Activated CD4-positive, alpha-beta memory T cell treated with anti-CD3 and anti-CD28 coated beads, Interleukin-2, amount 10 ng/mL, durations not matched to agents 7 days and 5 days (primary cell): ENCODE results near the gene PSMB3. TPM values are rescaled to one million over a fixed set of nuclear protein-coding genes. Genes with fewer than 3 reads are reported as not detected.
"Not testable (repeated sequence)": the region's sequence is repeated elsewhere in the genome, so short reads cannot be mapped to it uniquely, and the experiment has no call there.

ENCODE experiments used
- CTCF ChIA-PET: fragments of 350-600 bp; sonication (Branson Sonifier 250); formaldehyde crosslinking; loops from one replicate; lab custom pipeline; 2021; ENCODE audit warnings: antibody characterized with exemption, inconsistent platforms; lab: Charles Lee
- POLR2A ChIA-PET: fragments of 350-600 bp; sonication (Branson Sonifier 250); formaldehyde crosslinking; loops from one replicate; lab custom pipeline; 2021; ENCODE audit warnings: antibody characterized with exemption; lab: Charles Lee
- DNase-seq: peaks from one replicate; pipeline ENCODE4 v3.0.0-alpha.2; 2020
- H3K27ac Mint-ChIP-seq: one replicate; pipeline ENCODE4 v1.8.0; 2021; ENCODE audit warnings: mild to moderate bottlenecking, mixed read lengths
- H3K27me3 Mint-ChIP-seq: one replicate; pipeline ENCODE4 v1.8.0; 2021; ENCODE audit warnings: mixed read lengths
- H3K36me3 Mint-ChIP-seq: one replicate; pipeline ENCODE4 v1.8.0; 2021; ENCODE audit warnings: low read depth, mixed read lengths
- H3K4me1 Mint-ChIP-seq: one replicate; pipeline ENCODE4 v1.8.0; 2021; ENCODE audit warnings: mixed read lengths
- H3K4me3 Mint-ChIP-seq: one replicate; pipeline ENCODE4 v1.8.0; 2021; ENCODE audit warnings: mild to moderate bottlenecking, mixed read lengths
- H3K9me3 Mint-ChIP-seq: one replicate; pipeline ENCODE4 v1.8.0; 2021; ENCODE audit warnings: mixed read lengths
- total RNA-seq, 2 experiments: library from RNA; stranded (reverse); gene quantifications; one replicate each; pipeline ENCODE4 v1.2.3, GENCODE V29; 2021

PSMB3 gene
- total RNA-seq, 2 experiments from 2014 or later = 241 to 242 TPM

GRCh38 chr17:38719289-38719942 lies 33.1 kb upstream of the PSMB3 start:
- DNase-seq = no peak
- CTCF ChIA-PET = interaction anchor here (0.9 to 1.8 kb wide), 4 partner anchors 9 to 42 kb away, joined by 4 to 16 read pairs (median 8); no protein-coding TSS in a partner anchor
- no peaks in the 10 kb centered on the region for H3K27me3 Mint-ChIP-seq
- peak overlapping the region; percentile 35 for H3K27ac Mint-ChIP-seq
- POLR2A ChIA-PET = interaction anchor here (4.6 to 16.6 kb wide), 2 partner anchors 9 to 15 kb away, joined by 42 to 419 read pairs; partner anchors contain the start of gene MLLT6
- no peak overlapping the region for H3K4me3 Mint-ChIP-seq
- H3K4me1 Mint-ChIP-seq = peaks cover 20% of the 10 kb centered on the region
- no peaks in the 10 kb centered on the region for H3K9me3 Mint-ChIP-seq
- H3K36me3 Mint-ChIP-seq = peaks cover 62% of the 10 kb centered on the region

GRCh38 chr17:38719943-38720641 lies 32.4 kb upstream of the PSMB3 start:
- H3K9me3 Mint-ChIP-seq = no peaks in the 10 kb centered on the region
- H3K4me1 Mint-ChIP-seq = peaks cover 18% of the 10 kb centered on the region
- H3K27me3 Mint-ChIP-seq = no peaks in the 10 kb centered on the region
- ChIA-PET CTCF (interaction anchor here (0.9 kb wide), 1 partner anchor 9 kb away, joined by 4 read pairs; no protein-coding TSS in a partner anchor), POLR2A (interaction anchor here (16.6 kb wide), 1 partner anchor 15 kb away, joined by 419 read pairs; the partner anchor contains the start of gene MLLT6)
- no peak overlapping the region for H3K27ac Mint-ChIP-seq
- peaks cover 60% of the 10 kb centered on the region for H3K36me3 Mint-ChIP-seq
- no peak overlapping the region for H3K4me3 Mint-ChIP-seq
- DNase-seq = no peak

GRCh38 chr17:38720941-38721340 lies 31.6 kb upstream of the PSMB3 start:
- Mint-ChIP-seq H3K4me1 (peaks cover 20% of the 10 kb centered on the region), H3K4me3 (no peak overlapping the region), H3K27ac (no peak overlapping the region), H3K36me3 (peaks cover 53% of the 10 kb centered on the region), H3K9me3 (no peaks in the 10 kb centered on the region), H3K27me3 (no peaks in the 10 kb centered on the region)
- no peak for DNase-seq
- POLR2A ChIA-PET = interaction anchor here (16.6 kb wide), 1 partner anchor 16 kb away, joined by 419 read pairs; the partner anchor contains the start of gene MLLT6
- CTCF ChIA-PET = no interaction called here

GRCh38 chr17:38721802-38722201 lies 30.7 kb upstream of the PSMB3 start:
- H3K27ac Mint-ChIP-seq = no peak overlapping the region
- ChIA-PET CTCF (interaction anchor here (0.6 to 1.5 kb wide), 2 partner anchors 14 to 34 kb away, joined by 3 read pairs; no protein-coding TSS in a partner anchor), POLR2A (interaction anchor here (2.2 to 16.6 kb wide), 2 partner anchors 14 to 17 kb away, joined by 8 to 419 read pairs; partner anchors contain the start of gene MLLT6)
- H3K36me3 Mint-ChIP-seq = peaks cover 52% of the 10 kb centered on the region
- no peak for DNase-seq
- H3K4me3 Mint-ChIP-seq = no peak overlapping the region
- H3K27me3 Mint-ChIP-seq = no peaks in the 10 kb centered on the region
- H3K4me1 Mint-ChIP-seq = peaks cover 26% of the 10 kb centered on the region
- H3K9me3 Mint-ChIP-seq = no peaks in the 10 kb centered on the region

GRCh38 chr17:38724337-38724988 lies 28.1 kb upstream of the PSMB3 start:
- DNase-seq = no peak
- CTCF ChIA-PET = interaction anchor here (1.8 kb wide), 1 partner anchor 10 kb away, joined by 7 read pairs; no protein-coding TSS in a partner anchor
- Mint-ChIP-seq H3K27me3 (no peaks in the 10 kb centered on the region), H3K27ac (peak overlapping the region; percentile 14), H3K36me3 (peaks cover 54% of the 10 kb centered on the region), H3K4me3 (no peak overlapping the region), H3K4me1 (peaks cover 51% of the 10 kb centered on the region), H3K9me3 (no peaks in the 10 kb centered on the region)
- POLR2A ChIA-PET = interaction anchor here (16.6 kb wide), 1 partner anchor 20 kb away, joined by 419 read pairs; the partner anchor contains the start of gene MLLT6

- H3K27ac Mint-ChIP-seq = peak overlapping the region; percentile 24
- no peak for DNase-seq
- CTCF ChIA-PET = no interaction called here
- H3K4me1 Mint-ChIP-seq = peaks cover 52% of the 10 kb centered on the region
- no peaks in the 10 kb centered on the region for H3K27me3 Mint-ChIP-seq
- H3K36me3 Mint-ChIP-seq = peaks cover 52% of the 10 kb centered on the region
- H3K4me3 Mint-ChIP-seq = no peak overlapping the region
- no peaks in the 10 kb centered on the region for H3K9me3 Mint-ChIP-seq
- POLR2A ChIA-PET = interaction anchor here (16.6 kb wide), 1 partner anchor 20 kb away, joined by 419 read pairs; the partner anchor contains the start of gene MLLT6
These were observed 27.5 kb upstream of the PSMB3 start for GRCh38 chr17:38725066-38725465.

GRCh38 chr17:38726145-38726544 lies 26.4 kb upstream of the PSMB3 start:
- H3K27ac Mint-ChIP-seq = peak overlapping the region; percentile 70

GRCh38 chr17:38727736-38728135 lies 24.8 kb upstream of the PSMB3 start:
- H3K27ac Mint-ChIP-seq = peak overlapping the region; percentile 100
- no peaks in the 10 kb centered on the region for H3K27me3 Mint-ChIP-seq
- peak overlapping the region; percentile 73 for H3K4me3 Mint-ChIP-seq
- peaks cover 47% of the 10 kb centered on the region for H3K36me3 Mint-ChIP-seq
- H3K9me3 Mint-ChIP-seq = no peaks in the 10 kb centered on the region
- ChIA-PET POLR2A (interaction anchor here (0.6 to 16.6 kb wide), 17 partner anchors 10 to 472 kb away, joined by 3 to 419 read pairs (median 6); partner anchors contain the start of genes CWC25, EPOP, LASP1 and MLLT6), CTCF (interaction anchor here (0.6 to 3.5 kb wide), 11 partner anchors 8 to 472 kb away, joined by 3 to 16 read pairs (median 4); partner anchors contain the start of genes EPOP and LASP1)
- peaks cover 69% of the 10 kb centered on the region for H3K4me1 Mint-ChIP-seq
- peak; percentile 78 for DNase-seq

More at GRCh38 chr17:38726145-38726544, 26.4 kb upstream of the PSMB3 start:
- not testable (repeated sequence) for H3K27me3 Mint-ChIP-seq, H3K4me3 Mint-ChIP-seq, DNase-seq, H3K9me3 Mint-ChIP-seq
- Mint-ChIP-seq H3K36me3 (peaks cover 44% of the 10 kb centered on the region), H3K4me1 (peaks cover 57% of the 10 kb centered on the region)
- CTCF ChIA-PET = interaction anchor here (1.6 to 3.5 kb wide), 2 partner anchors 11 to 19 kb away, joined by 3 to 14 read pairs; no protein-coding TSS in a partner anchor
- POLR2A ChIA-PET = interaction anchor here (2.6 to 16.6 kb wide), 3 partner anchors 9 to 128 kb away, joined by 11 to 419 read pairs (median 42); partner anchors contain the start of genes MLLT6 and RPL23

- DNase-seq = peak; percentile 81
- H3K4me3 Mint-ChIP-seq = peak overlapping the region; percentile 73
- H3K36me3 Mint-ChIP-seq = peaks cover 46% of the 10 kb centered on the region
- H3K4me1 Mint-ChIP-seq = peaks cover 74% of the 10 kb centered on the region
- ChIA-PET CTCF (interaction anchor here (0.6 to 3.5 kb wide), 15 partner anchors 10 to 471 kb away, joined by 3 to 16 read pairs (median 5); partner anchors contain the start of genes EPOP, LASP1 and MLLT6), POLR2A (interaction anchor here (0.6 to 16.6 kb wide), 21 partner anchors 9 to 472 kb away, joined by 3 to 419 read pairs (median 5); partner anchors contain the start of genes CWC25, EPOP, LASP1 and MLLT6)
- H3K27me3 Mint-ChIP-seq = no peaks in the 10 kb centered on the region
- peak overlapping the region; percentile 100 for H3K27ac Mint-ChIP-seq
- no peaks in the 10 kb centered on the region for H3K9me3 Mint-ChIP-seq
These were observed 24.2 kb upstream of the PSMB3 start for GRCh38 chr17:38728290-38728831.

- peak overlapping the region; percentile 50 for H3K4me3 Mint-ChIP-seq
- H3K36me3 Mint-ChIP-seq = peaks cover 43% of the 10 kb centered on the region
These were observed 23.1 kb upstream of the PSMB3 start for GRCh38 chr17:38729368-38729885.

GRCh38 chr17:38729886-38730525 lies 22.5 kb upstream of the PSMB3 start, which contains the start of gene CISD3:
Gene CISD3 (plus strand): TSS chr17:38730341. CDS start chr17:38730359, 18 bp downstream.
- H3K27ac Mint-ChIP-seq = peak within 1 kb of the TSS; percentile 100
- POLR2A ChIA-PET = interaction anchor here (0.9 to 16.6 kb wide), 11 partner anchors 13 to 124 kb away, joined by 3 to 419 read pairs (median 16); partner anchors contain the start of genes EPOP, MLLT6 and RPL23

More at GRCh38 chr17:38729368-38729885, 23.1 kb upstream of the PSMB3 start:
- CTCF ChIA-PET = interaction anchor here (0.8 to 3.5 kb wide), 12 partner anchors 11 to 424 kb away, joined by 3 to 16 read pairs (median 4); partner anchors contain the start of genes EPOP and MLLT6
- no peaks in the 10 kb centered on the region for H3K9me3 Mint-ChIP-seq
- DNase-seq = no peak
- peak overlapping the region; percentile 100 for H3K27ac Mint-ChIP-seq
- H3K27me3 Mint-ChIP-seq = no peaks in the 10 kb centered on the region
- peaks cover 79% of the 10 kb centered on the region for H3K4me1 Mint-ChIP-seq
- POLR2A ChIA-PET = interaction anchor here (1.2 to 16.6 kb wide), 8 partner anchors 12 to 171 kb away, joined by 4 to 419 read pairs (median 15); partner anchors contain the start of genes EPOP, LASP1, MLLT6 and PSMB3

More at GRCh38 chr17:38729886-38730525, 22.5 kb upstream of the PSMB3 start, which contains the start of gene CISD3:
- CTCF ChIA-PET = interaction anchor here (1.3 to 2.6 kb wide), 4 partner anchors 23 to 52 kb away, joined by 3 to 18 read pairs (median 8); no protein-coding TSS in a partner anchor
- peak within 1 kb of the TSS; percentile 99 for H3K4me3 Mint-ChIP-seq
- no peaks in the 10 kb centered on the region for H3K9me3 Mint-ChIP-seq
- H3K4me1 Mint-ChIP-seq = peaks cover 78% of the 10 kb centered on the region
- H3K27me3 Mint-ChIP-seq = no peaks in the 10 kb centered on the region
- DNase-seq = peak; percentile 90
- H3K36me3 Mint-ChIP-seq = peaks cover 41% of the 10 kb centered on the region
